Measurements from ENCODE around the gene HSD11B1. TPM values are rescaled to one million over a fixed set of nuclear protein-coding genes. Genes with fewer than 3 reads are reported as not detected.

HSD11B1 gene
- total RNA-seq, 4 donors from 2014 or later: 37.1 to 166 (median 55.9) TPM

DNA sequence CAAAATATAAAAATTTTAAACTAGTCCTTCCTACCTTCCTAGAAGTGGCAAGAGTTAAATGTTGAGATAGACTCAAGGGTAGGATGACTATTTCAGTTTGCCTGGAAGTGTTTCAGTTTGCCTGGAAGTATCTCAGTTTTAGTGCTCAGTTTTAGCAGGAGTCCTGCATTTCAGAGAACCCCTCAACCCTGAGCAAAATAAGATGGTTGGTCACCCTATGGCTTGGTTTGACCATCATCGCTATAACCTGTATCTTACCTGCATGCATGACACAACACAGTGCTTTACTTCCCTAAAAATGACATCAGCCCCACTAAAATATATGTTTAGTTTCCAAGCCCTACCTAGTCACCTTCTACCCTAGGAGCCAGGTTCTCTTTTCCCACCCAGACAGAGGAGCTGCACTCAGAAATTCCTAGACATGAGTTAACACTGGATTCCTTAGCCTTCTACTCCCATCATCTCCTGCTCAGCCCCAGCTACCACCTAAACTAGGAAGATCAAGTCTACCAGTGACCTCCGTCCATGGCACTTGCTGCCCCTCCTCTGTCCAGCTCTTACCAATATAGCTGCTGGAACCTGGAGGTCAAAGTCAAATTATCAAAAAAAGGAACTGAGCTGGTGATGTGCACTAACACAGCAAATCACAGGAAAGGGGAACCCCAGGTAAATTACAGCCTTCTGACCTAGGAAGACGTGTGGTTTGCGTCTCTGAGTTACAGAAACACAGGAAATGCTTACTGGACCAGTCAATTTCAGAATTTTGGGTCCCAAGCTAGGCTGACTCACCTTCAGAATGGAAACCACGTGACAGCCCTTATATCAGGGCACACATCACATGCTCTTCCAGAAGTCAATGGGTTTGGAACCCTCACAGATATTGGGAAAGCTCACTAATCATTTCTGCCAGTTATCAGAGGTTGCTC lies 31.7 kb upstream of the HSD11B1 start:
- TF ChIP-seq, protein P1, sequence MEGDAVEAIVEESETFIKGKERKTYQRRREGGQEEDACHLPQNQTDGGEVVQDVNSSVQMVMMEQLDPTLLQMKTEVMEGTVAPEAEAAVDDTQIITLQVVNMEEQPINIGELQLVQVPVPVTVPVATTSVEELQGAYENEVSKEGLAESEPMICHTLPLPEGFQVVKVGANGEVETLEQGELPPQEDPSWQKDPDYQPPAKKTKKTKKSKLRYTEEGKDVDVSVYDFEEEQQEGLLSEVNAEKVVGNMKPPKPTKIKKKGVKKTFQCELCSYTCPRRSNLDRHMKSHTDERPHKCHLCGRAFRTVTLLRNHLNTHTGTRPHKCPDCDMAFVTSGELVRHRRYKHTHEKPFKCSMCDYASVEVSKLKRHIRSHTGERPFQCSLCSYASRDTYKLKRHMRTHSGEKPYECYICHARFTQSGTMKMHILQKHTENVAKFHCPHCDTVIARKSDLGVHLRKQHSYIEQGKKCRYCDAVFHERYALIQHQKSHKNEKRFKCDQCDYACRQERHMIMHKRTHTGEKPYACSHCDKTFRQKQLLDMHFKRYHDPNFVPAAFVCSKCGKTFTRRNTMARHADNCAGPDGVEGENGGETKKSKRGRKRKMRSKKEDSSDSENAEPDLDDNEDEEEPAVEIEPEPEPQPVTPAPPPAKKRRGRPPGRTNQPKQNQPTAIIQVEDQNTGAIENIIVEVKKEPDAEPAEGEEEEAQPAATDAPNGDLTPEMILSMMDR (IDR thresholded peaks at IDR 0.05): no peak
- intact Hi-C loops (cut with DNase I; ENCODE audit: low total_unique reads): no loop called here
- no peak for DNase-seq (ENCODE audit: low spot score in 2 of 2)
- WGBS, 2 donors: 55 to 56% methylated on average over 5 of the region's 5 CpGs
- H3K4me3 ChIP-seq (ENCODE audit: low read depth, poor library complexity, severe bottlenecking): no peak overlapping the region

DNA sequence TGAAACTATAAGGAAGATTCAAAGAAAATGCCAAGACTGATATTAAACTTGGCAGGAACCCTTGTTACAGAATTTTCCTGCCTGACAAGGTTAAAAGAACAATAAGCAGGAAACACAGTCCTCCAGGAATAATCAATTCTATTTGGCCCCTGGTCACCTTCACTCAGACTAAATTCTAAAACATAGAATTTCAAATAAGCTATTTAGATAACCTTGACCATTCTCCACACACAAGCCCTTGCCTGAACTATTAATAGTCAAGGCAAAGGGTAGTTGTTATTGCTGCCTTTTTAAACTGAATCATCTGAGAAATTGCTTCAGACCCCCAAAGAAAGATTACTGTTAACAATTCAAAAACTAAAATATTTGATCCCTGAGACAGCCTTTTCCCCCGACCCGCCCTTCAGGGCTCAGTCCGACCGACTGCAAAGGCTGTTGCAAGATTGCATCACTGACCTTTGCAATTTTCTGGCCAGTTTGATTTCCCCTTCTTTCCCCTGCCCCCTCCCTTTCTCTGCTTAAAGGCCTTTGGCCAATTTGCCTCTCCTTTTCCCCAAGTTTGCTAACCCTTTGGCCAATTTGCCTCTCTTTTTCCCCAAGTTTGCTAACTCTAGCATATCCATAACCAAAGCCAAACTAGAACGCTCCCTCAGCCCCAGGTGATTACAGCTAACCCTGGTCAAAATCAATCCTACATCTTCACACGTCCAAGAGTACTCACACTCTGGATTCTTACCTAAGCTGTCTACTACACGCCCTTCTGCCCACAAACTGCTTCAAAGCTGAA lies 30.8 kb upstream of the HSD11B1 start:
- no peak overlapping the region for H3K4me3 ChIP-seq (ENCODE audit: low read depth, poor library complexity, severe bottlenecking)
- WGBS, 2 donors: 51 to 52% methylated on average over 7 of the region's 7 CpGs
- intact Hi-C loops (cut with DNase I; ENCODE audit: low total_unique reads): no loop called here
- no peak for TF ChIP-seq POLR2A (IDR thresholded peaks at IDR 0.05)
- TF ChIP-seq, protein P1 (IDR thresholded peaks at IDR 0.05): no peak
- peak in 1 of 2 donors; percentile 52 for DNase-seq (ENCODE audit: low spot score in 2 of 2)

DNA sequence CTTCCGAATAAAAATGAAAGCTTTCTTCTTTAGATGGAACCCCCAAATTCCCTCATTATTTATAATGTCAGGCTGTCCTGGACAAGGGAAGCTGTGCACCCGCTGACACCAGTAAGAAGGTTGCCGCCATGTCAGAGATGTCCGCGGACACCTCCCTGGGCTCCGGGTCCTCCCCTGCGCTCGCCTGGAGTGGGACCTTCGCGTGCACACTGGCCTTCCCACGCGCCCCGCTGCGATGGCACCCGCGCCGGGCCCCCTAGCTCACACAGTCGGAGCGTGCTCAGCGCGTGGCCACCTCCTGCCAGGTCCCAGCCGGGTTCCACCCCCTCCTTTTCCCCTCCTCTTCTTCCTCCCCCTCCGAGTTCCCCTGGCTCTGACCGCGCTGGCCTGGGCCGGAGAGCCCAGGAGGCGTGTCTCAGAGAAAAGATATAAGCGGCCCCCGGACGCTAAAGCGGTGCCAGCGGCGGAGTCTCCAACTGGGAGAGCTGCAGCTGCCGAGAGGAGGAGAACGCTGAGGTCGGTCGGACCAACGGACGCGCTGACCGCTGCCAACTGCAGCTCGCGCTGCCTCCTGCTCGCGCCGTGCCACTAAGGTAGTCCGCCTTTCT lies 29.6 kb upstream of the HSD11B1 start, which contains the start of gene G0S2:
G0S2 (plus strand) TSS at position 456 of the 608 bp plus-strand sequence. CDS start 273 bp downstream, outside the sequence.
- peak within 1 kb of the TSS; percentile 13 for H3K4me3 ChIP-seq (ENCODE audit: low read depth, poor library complexity, severe bottlenecking)
- intact Hi-C loops (cut with DNase I; ENCODE audit: low total_unique reads): no loop called here
- TF ChIP-seq, protein P1 (IDR thresholded peaks at IDR 0.05): no peak
- TF ChIP-seq POLR2A (IDR thresholded peaks at IDR 0.05): no peak
- DNase-seq (ENCODE audit: low spot score in 2 of 2): peak in 1 of 2 donors; percentile 89
- WGBS, 2 donors: 3 to 10% methylated on average over 22 to 34 of the region's 47 CpGs

DNA sequence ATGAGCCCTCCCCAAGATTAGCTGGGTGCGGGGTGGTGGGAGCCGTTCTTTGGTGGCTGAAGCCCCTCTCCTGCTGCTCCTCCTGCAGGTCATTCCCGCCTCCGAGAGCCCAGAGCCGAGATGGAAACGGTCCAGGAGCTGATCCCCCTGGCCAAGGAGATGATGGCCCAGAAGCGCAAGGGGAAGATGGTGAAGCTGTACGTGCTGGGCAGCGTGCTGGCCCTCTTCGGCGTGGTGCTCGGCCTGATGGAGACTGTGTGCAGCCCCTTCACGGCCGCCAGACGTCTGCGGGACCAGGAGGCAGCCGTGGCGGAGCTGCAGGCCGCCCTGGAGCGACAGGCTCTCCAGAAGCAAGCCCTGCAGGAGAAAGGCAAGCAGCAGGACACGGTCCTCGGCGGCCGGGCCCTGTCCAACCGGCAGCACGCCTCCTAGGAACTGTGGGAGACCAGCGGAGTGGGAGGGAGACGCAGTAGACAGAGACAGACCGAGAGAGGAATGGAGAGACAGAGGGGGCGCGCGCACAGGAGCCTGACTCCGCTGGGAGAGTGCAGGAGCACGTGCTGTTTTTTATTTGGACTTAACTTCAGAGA lies 29.0 kb upstream of the HSD11B1 start:
- TF ChIP-seq, protein P1 (IDR thresholded peaks at IDR 0.05): no peak
- no peak for TF ChIP-seq POLR2A (IDR thresholded peaks at IDR 0.05)
- 28 to 33% methylated on average over 33 to 34 of the region's 34 CpGs for WGBS, 2 donors
- peak in 1 of 2 donors; percentile 85 for DNase-seq (ENCODE audit: low spot score in 2 of 2)
- H3K4me3 ChIP-seq (ENCODE audit: low read depth, poor library complexity, severe bottlenecking): peak overlapping the region; percentile 13
- intact Hi-C loops (cut with DNase I; ENCODE audit: low total_unique reads): no loop called here

DNA sequence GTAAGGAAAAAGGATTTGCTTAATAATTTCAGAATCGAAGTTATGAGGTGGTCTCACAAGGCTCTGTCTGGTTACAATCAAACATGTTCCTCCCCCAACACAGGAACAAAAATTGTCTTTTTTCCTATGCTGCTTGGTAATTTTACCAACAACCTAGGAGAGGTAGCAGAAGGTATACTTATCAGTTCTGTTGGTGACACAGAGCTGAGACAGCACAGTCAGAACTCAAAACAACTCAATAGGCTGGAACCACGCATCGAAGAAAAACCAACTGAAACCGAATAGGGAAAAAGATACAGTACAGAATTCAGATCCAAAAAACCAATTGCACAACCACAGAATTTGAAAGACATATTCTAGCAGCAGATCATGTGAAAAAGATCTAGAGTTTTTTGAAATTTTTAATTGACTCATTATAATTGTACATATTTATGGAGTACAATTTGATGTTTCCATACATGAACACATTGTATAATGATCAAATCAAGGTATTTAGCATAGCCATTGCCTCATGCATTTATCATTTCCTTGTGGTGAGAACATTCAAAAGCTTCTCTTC lies 25.6 kb upstream of the HSD11B1 start:
- H3K4me3 ChIP-seq (ENCODE audit: low read depth, poor library complexity, severe bottlenecking): no peak overlapping the region
- intact Hi-C loops (cut with DNase I; ENCODE audit: low total_unique reads): no loop called here
- TF ChIP-seq POLR2A (IDR thresholded peaks at IDR 0.05): no peak
- TF ChIP-seq, protein P1 (IDR thresholded peaks at IDR 0.05): no peak
- DNase-seq (ENCODE audit: low spot score in 2 of 2): no peak
- 94 to 95% methylated on average over 4 of the region's 4 CpGs for whole genome bisulfite sequencing, 2 donors

All from lower leg skin (tissue), 4 donors.